Tibial artery (tissue), 4 donors: ENCODE measurements around the gene MRPL38.

ENCODE experiments used
- DNase-seq, 2 donors: peaks; one replicate each; pipeline ENCODE4 v3.0.0-alpha.2; 2019
- H3K27ac ChIP-seq, 2 donors: fragments of 200-600 bp; sonication (generic) in 1 of 2; 1 replicate in 1 of 2; 2 replicates in 1 of 2; pipeline ENCODE4 v1.5.1; 2018 to 2019; ENCODE audit warnings: mild to moderate bottlenecking in 1 of 2
- H3K27me3 ChIP-seq, 2 donors: fragments of 200-600 bp; sonication (generic) in 1 of 2; one replicate each; pipeline versions ENCODE4 v1.5.1 to v1.6.0; 2016 to 2019
- H3K36me3 ChIP-seq, 3 donors: fragments of 200-600 bp; sonication (generic) in 2 of 3; one replicate each; pipeline ENCODE4 v1.5.1; 2016 to 2019; ENCODE audit warnings: mild to moderate bottlenecking in 2 of 3
- H3K4me1 ChIP-seq, 4 donors: fragments of 200-600 bp; sonication (generic) in 2 of 4; 1 replicate in 3 of 4; 2 replicates in 1 of 4; pipeline ENCODE4 v1.5.1; 2016 to 2019
- H3K4me3 ChIP-seq, 2 donors: fragments of 200-600 bp; sonication (generic) in 1 of 2; 1 replicate in 1 of 2; 2 replicates in 1 of 2; pipeline ENCODE4 v1.5.1; 2018 to 2019; ENCODE audit warnings: mild to moderate bottlenecking in 2 of 2
- H3K9me3 ChIP-seq, 3 donors: fragments of 200-600 bp; sonication (generic) in 1 of 3; one replicate each; pipeline ENCODE4 v1.5.1; 2016 to 2019
- CTCF ChIP-seq, 2 experiments: fragments of 200-600 bp in 1 of 2; fragments of 450-650 bp in 1 of 2; IDR thresholded peaks; one replicate each; pipeline ENCODE4 v1.5.1; 2017 to 2019; ENCODE audit warnings: antibody characterized with exemption in 2 of 2, mild to moderate bottlenecking in 1 of 2, moderate library complexity in 1 of 2
- intact Hi-C: fragments of 100-400 bp; cut with DNase I; formaldehyde crosslinking; loops from one replicate; pipeline ENCODE4 v1.15.0; 2023; ENCODE audit warnings: low total_unique reads

The MRPL38 gene

GRCh38 chr17:75849279-75849646 lies 55.4 kb downstream of the MRPL38 start:
- Histone ChIP-seq H3K27me3 (no peaks in the 10 kb centered on the region), H3K4me1 (peaks cover 0 to 98% (median 52%) of the 10 kb centered on the region in 4 donors), H3K9me3 (no peaks in the 10 kb centered on the region), H3K36me3 (peaks cover 59 to 70% (median 66%) of the 10 kb centered on the region in 3 donors), H3K27ac (no peak overlapping the region), H3K4me3 (no peak overlapping the region)
- TF ChIP-seq CTCF (IDR thresholded peaks at IDR 0.05), result no peak
- DNase-seq, result no peak
- intact Hi-C loops, result no loop called here
